ENCODE measurements around the gene MOXD1. TPM values are rescaled to one million over a fixed set of nuclear protein-coding genes. Genes with fewer than 3 reads are reported as not detected.

The MOXD1 gene
- 10 to 100 TPM in 1 of 4 donors, 1 to 10 TPM in 2, not detected in 1; 5.5 to 16.3 (median 8.3) TPM for total RNA-seq

GRCh38 chr6:132400883-132401617 lies at the start of gene MOXD1:
Gene MOXD1, minus strand, starts transcription at chr6:132401475. Its CDS starts 49 bp downstream, at chr6:132401426.
- peak; percentile 55 for DNase-seq
- peak within 1 kb of the TSS; percentile 34 to 73 (median 56) for H3K4me3 ChIP-seq
- intact Hi-C loops (cut with DNase I; ENCODE audit: low total_unique reads): no loop called here
- H3K27me3 ChIP-seq: peaks cover 51% of the 10 kb centered on the region
- in situ Hi-C loops (cut with MboI; ENCODE audit: low pct_ligation_motif_present in 1 of 4, low pct_unique_long_range_greater_than_20kb in 1 of 4, low sequenced_read_pairs in 3 of 4): no loop called here
- TF ChIP-seq POLR2A (IDR thresholded peaks at IDR 0.05): no peak
- peak; percentile 9 to 25 (median 24) for TF ChIP-seq POLR2AphosphoS5 (IDR thresholded peaks at IDR 0.05)
- H3K27ac ChIP-seq: peak within 1 kb of the TSS; percentile 40 to 60 (median 56)
- no peaks in the 10 kb centered on the region for H3K36me3 ChIP-seq
- WGBS, 2 donors (ENCODE audit: low coverage in 1 of 2): 0% methylated on average over 59 of the region's 87 CpGs; no CpG with 5 or more reads in 1 of the 2 donors
- H3K4me1 ChIP-seq: peaks cover 0 to 21% (median 7%) of the 10 kb centered on the region in 4 donors
- H3K9me3 ChIP-seq: no peaks in the 10 kb centered on the region

- Histone ChIP-seq H3K9me3 (peaks cover 9 to 13% of the 10 kb centered on the region in 2 donors), H3K36me3 (peaks cover 0 to 7% (median 3%) of the 10 kb centered on the region in 4 donors), H3K4me3 (no peak overlapping the region), H3K27me3 (no peaks in the 10 kb centered on the region), H3K27ac (no peak overlapping the region), H3K4me1 (no peaks in the 10 kb centered on the region)
- DNase-seq: no peak
- TF ChIP-seq POLR2A (IDR thresholded peaks at IDR 0.05): no peak
- TF ChIP-seq POLR2AphosphoS5 (IDR thresholded peaks at IDR 0.05): no peak
- no peak for TF ChIP-seq EP300 (IDR thresholded peaks at IDR 0.05; ENCODE audit: low read depth)
- no peak for TF ChIP-seq CTCF (IDR thresholded peaks at IDR 0.05)
- 93 to 96% methylated on average over 5 of the region's 5 CpGs for WGBS, 2 donors (ENCODE audit: low coverage in 1 of 2)
- intact Hi-C loops (cut with DNase I; ENCODE audit: low total_unique reads) (no loop called here), in situ Hi-C loops (cut with MboI; ENCODE audit: low pct_ligation_motif_present in 1 of 4, low pct_unique_long_range_greater_than_20kb in 1 of 4, low sequenced_read_pairs in 3 of 4) (no loop called here)
These were observed 45.6 kb upstream of the MOXD1 start for GRCh38 chr6:132446855-132447241.

GRCh38 chr6:132446141-132446854 lies 45.0 kb upstream of the MOXD1 start:
- WGBS, 2 donors (ENCODE audit: low coverage in 1 of 2): 75 to 89% methylated on average over 3 to 4 of the region's 4 CpGs

GRCh38 chr6:132445201-132445951 lies 44.1 kb upstream of the MOXD1 start:
- no peak overlapping the region for H3K27ac ChIP-seq
- no peak for DNase-seq
- TF ChIP-seq CTCF (IDR thresholded peaks at IDR 0.05) (no peak), EP300 (IDR thresholded peaks at IDR 0.05; ENCODE audit: low read depth) (no peak), POLR2A (IDR thresholded peaks at IDR 0.05) (no peak), POLR2AphosphoS5 (IDR thresholded peaks at IDR 0.05) (no peak)
- H3K36me3 ChIP-seq: peaks cover 0 to 3% (median 0%) of the 10 kb centered on the region in 4 donors
- no peaks in the 10 kb centered on the region for H3K27me3 ChIP-seq
- H3K4me1 ChIP-seq: no peaks in the 10 kb centered on the region
- 85 to 86% methylated on average over 2 to 3 of the region's 3 CpGs for WGBS, 2 donors (ENCODE audit: low coverage in 1 of 2)
- H3K4me3 ChIP-seq: no peak overlapping the region
- intact Hi-C loops (cut with DNase I; ENCODE audit: low total_unique reads): no loop called here
- in situ Hi-C loops (cut with MboI; ENCODE audit: low pct_ligation_motif_present in 1 of 4, low pct_unique_long_range_greater_than_20kb in 1 of 4, low sequenced_read_pairs in 3 of 4): no loop called here
- H3K9me3 ChIP-seq: peaks cover 9 to 16% of the 10 kb centered on the region in 2 donors

More at GRCh38 chr6:132446141-132446854, 45.0 kb upstream of the MOXD1 start:
- H3K4me1 ChIP-seq: no peaks in the 10 kb centered on the region
- no peak overlapping the region for H3K27ac ChIP-seq
- DNase-seq: no peak
- TF ChIP-seq CTCF (IDR thresholded peaks at IDR 0.05) (no peak), EP300 (IDR thresholded peaks at IDR 0.05; ENCODE audit: low read depth) (no peak), POLR2A (IDR thresholded peaks at IDR 0.05) (no peak), POLR2AphosphoS5 (IDR thresholded peaks at IDR 0.05) (no peak)
- intact Hi-C loops (cut with DNase I; ENCODE audit: low total_unique reads): no loop called here
- no peak overlapping the region for H3K4me3 ChIP-seq
- H3K36me3 ChIP-seq: peaks cover 0 to 7% (median 3%) of the 10 kb centered on the region in 4 donors
- peaks cover 9 to 16% of the 10 kb centered on the region in 2 donors for H3K9me3 ChIP-seq
- H3K27me3 ChIP-seq: no peaks in the 10 kb centered on the region
- in situ Hi-C loops (cut with MboI; ENCODE audit: low pct_ligation_motif_present in 1 of 4, low pct_unique_long_range_greater_than_20kb in 1 of 4, low sequenced_read_pairs in 3 of 4): no loop called here
